Measurements from ENCODE around the gene CDC42EP4. TPM values are rescaled to one million over a fixed set of nuclear protein-coding genes. Genes with fewer than 3 reads are reported as not detected.

The CDC42EP4 gene
- total RNA-seq, 2 donors from 2014 or later, result 35.4 to 56.0 TPM

GRCh38 chr17:73278465-73279453 lies 33.0 kb downstream of the CDC42EP4 start:
- H3K4me1 ChIP-seq, result peaks cover 0 to 25% of the 10 kb centered on the region in 2 donors
- H3K9me3 ChIP-seq, result no peaks in the 10 kb centered on the region
- H3K27me3 ChIP-seq, result no peaks in the 10 kb centered on the region
- no peak overlapping the region for H3K4me3 ChIP-seq
- peak overlapping the region; percentile 75 to 77 for H3K27ac ChIP-seq
- DNase-seq (ENCODE audit: low spot score), result no peak
- TF ChIP-seq CTCF (IDR thresholded peaks at IDR 0.05), result no peak
- H3K36me3 ChIP-seq, result peaks cover 4% of the 10 kb centered on the region

GRCh38 chr17:73278049-73278464 lies 33.7 kb downstream of the CDC42EP4 start:
- TF ChIP-seq CTCF (IDR thresholded peaks at IDR 0.05), result no peak
- Histone ChIP-seq H3K4me3 (no peak overlapping the region), H3K27ac (peak overlapping the region; percentile 75 to 77), H3K4me1 (peaks cover 0 to 25% of the 10 kb centered on the region in 2 donors), H3K27me3 (no peaks in the 10 kb centered on the region), H3K36me3 (peaks cover 4% of the 10 kb centered on the region), H3K9me3 (no peaks in the 10 kb centered on the region)
- DNase-seq (ENCODE audit: low spot score), result no peak

- no peak overlapping the region for H3K4me3 ChIP-seq
- H3K4me1 ChIP-seq, result peaks cover 0 to 20% of the 10 kb centered on the region in 2 donors
- no peaks in the 10 kb centered on the region for H3K36me3 ChIP-seq
- no peak for DNase-seq (ENCODE audit: low spot score)
- no peak for TF ChIP-seq CTCF (IDR thresholded peaks at IDR 0.05)
- H3K9me3 ChIP-seq, result no peaks in the 10 kb centered on the region
- no peak overlapping the region for H3K27ac ChIP-seq
- H3K27me3 ChIP-seq, result no peaks in the 10 kb centered on the region
These were observed 37.3 kb downstream of the CDC42EP4 start for GRCh38 chr17:73274490-73274889.

- peaks cover 0 to 4% of the 10 kb centered on the region in 2 donors for H3K4me1 ChIP-seq
- TF ChIP-seq CTCF (IDR thresholded peaks at IDR 0.05), result no peak
- no peaks in the 10 kb centered on the region for H3K9me3 ChIP-seq
- no peaks in the 10 kb centered on the region for H3K27me3 ChIP-seq
- no peak overlapping the region for H3K27ac ChIP-seq
- H3K36me3 ChIP-seq, result no peaks in the 10 kb centered on the region
- H3K4me3 ChIP-seq, result no peak overlapping the region
- DNase-seq (ENCODE audit: low spot score), result no peak
These were observed 38.9 kb downstream of the CDC42EP4 start for GRCh38 chr17:73272906-73273218.

- TF ChIP-seq CTCF (IDR thresholded peaks at IDR 0.05), result no peak
- H3K27me3 ChIP-seq, result no peaks in the 10 kb centered on the region
- no peaks in the 10 kb centered on the region for H3K9me3 ChIP-seq
- H3K36me3 ChIP-seq, result no peaks in the 10 kb centered on the region
- H3K4me1 ChIP-seq, result no peaks in the 10 kb centered on the region
- no peak for DNase-seq (ENCODE audit: low spot score)
- H3K4me3 ChIP-seq, result no peak overlapping the region
- H3K27ac ChIP-seq, result no peak overlapping the region
These were observed 40.7 kb downstream of the CDC42EP4 start for GRCh38 chr17:73271072-73271471.

Data from right atrium auricular region (tissue), 2 donors.